Natural killer cell (primary cell): ENCODE data around the gene FNBP1. TPM values are rescaled to one million over a fixed set of nuclear protein-coding genes. Genes with fewer than 3 reads are reported as not detected.
"Not testable (repeated sequence)": the region's sequence is repeated elsewhere in the genome, so short reads cannot be mapped to it uniquely, and the experiment has no call there.

Experiments
- ATAC-seq, 3 donors: fragments of 150-1000 bp in 2 of 3; fragments of 200-7000 bp in 1 of 3; cut with Tn5 transposase; 1 replicate in 1 of 3; 2 replicates in 2 of 3; pipeline ENCODE4 v1.10.0; 2021; ENCODE audit warnings: mild to moderate bottlenecking in 2 of 3, moderate library complexity in 2 of 3
- DNase-seq, 2 donors: peaks; one replicate each; pipeline versions ENCODE4 v3.0.0 to v3.0.0-alpha.2; 2013 to 2021; ENCODE audit warnings: mixed read lengths in 1 of 2
- H3K27ac ChIP-seq: one replicate; pipeline ENCODE4 v1.5.1; 2013; ENCODE audit warnings: mild to moderate bottlenecking, low read length
- H3K27me3 ChIP-seq: one replicate; pipeline ENCODE4 v1.6.1; 2013; ENCODE audit warnings: low read length; ENCODE audit not compliant: control insufficient read depth, insufficient read depth
- H3K36me3 ChIP-seq: one replicate; pipeline ENCODE4 v1.6.1; 2013; ENCODE audit warnings: low read length; ENCODE audit not compliant: control insufficient read depth, insufficient read depth
- H3K4me1 ChIP-seq: one replicate; pipeline ENCODE4 v1.6.1; 2013; ENCODE audit warnings: low read length; ENCODE audit not compliant: control insufficient read depth, insufficient read depth
- H3K4me3 ChIP-seq: one replicate; pipeline ENCODE4 v1.5.1; 2013; ENCODE audit warnings: low read length
- H3K9me3 ChIP-seq: one replicate; pipeline ENCODE4 v1.6.1; 2013; ENCODE audit warnings: low read length; ENCODE audit not compliant: control insufficient read depth, insufficient read depth
- H3K27ac Mint-ChIP-seq, 2 donors: one replicate each; pipeline ENCODE4 v1.8.0; 2022; ENCODE audit warnings: mild to moderate bottlenecking in 2 of 2, mixed read lengths in 2 of 2, moderate library complexity in 1 of 2
- H3K27me3 Mint-ChIP-seq, 2 donors: one replicate each; pipeline ENCODE4 v1.8.0; 2022; ENCODE audit warnings: low read depth in 2 of 2, mixed read lengths in 2 of 2
- H3K36me3 Mint-ChIP-seq: one replicate; pipeline ENCODE4 v1.8.0; 2022; ENCODE audit warnings: mixed read lengths
- H3K4me1 Mint-ChIP-seq, 2 donors: one replicate each; pipeline ENCODE4 v1.8.0; 2022; ENCODE audit warnings: mixed read lengths in 2 of 2
- H3K4me3 Mint-ChIP-seq: one replicate; pipeline ENCODE4 v1.8.0; 2022; ENCODE audit warnings: mild to moderate bottlenecking, moderate library complexity, mixed read lengths
- H3K9me3 Mint-ChIP-seq, 2 donors: one replicate each; pipeline ENCODE4 v1.8.0; 2022; ENCODE audit warnings: mixed read lengths in 2 of 2
- WGBS: methylation state at CpG from one replicate; pipeline ENCODE4 v1.1.7; 2013; ENCODE audit warnings: missing lambda C conversion rate; ENCODE audit not compliant: insufficient coverage; 5-methylcytosine and 5-hydroxymethylcytosine counted together
- intact Hi-C: fragments of 100-400 bp; cut with micrococcal nuclease; formaldehyde crosslinking; loops from one replicate; pipeline ENCODE4 v1.14.2; 2022
- total RNA-seq, 4 donors: library from RNA; stranded (reverse); fragments of 120-200 nt in 1 of 4; gene quantifications; one replicate each; pipeline versions ENCODE4 v1.2.3 to v1.2.4, GENCODE V29; 2013 to 2022
- TF ChIP-seq, protein P1 (sequence below): fragments of 200-600 bp; IDR thresholded peaks from one replicate; pipeline ENCODE4 v1.8.0; 2022; ENCODE audit warnings: antibody characterized with exemption

FNBP1 gene
- total RNA-seq, 3 donors from 2014 or later (not counting 1 experiment from before 2014, with no cell fraction given), result 177 to 209 (median 203) TPM

DNA sequence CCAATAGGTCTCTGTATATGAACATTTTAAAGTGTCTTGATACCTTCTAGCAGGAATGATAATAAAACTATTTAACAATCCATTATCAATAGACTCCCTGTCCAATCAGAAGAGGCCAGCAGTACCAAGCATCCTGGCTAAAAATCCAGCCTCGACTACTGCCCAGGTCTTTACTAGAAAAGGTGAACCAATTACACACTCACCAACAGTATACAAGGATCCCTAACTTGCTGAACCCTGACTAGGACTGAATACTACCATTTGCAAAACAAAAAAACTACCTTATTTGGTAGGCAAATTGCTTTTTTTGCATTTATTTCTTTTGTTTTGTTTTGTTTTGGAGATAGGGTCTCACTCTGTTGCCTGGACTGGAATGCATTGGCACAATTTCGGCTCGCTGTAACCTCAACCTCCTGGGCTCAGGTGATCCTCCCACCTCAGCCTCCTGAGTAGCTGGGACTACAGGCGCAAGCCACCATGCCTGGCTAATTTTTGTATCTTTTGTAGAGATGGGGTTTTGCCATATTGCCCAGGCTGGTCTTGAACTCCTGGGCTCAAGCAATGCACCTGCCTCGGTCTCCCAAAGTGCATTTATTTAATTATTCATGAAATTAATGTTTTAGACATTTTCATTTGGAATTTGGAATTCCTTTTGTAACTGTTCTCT, 27.5 kb downstream of the FNBP1 start:
- no peaks in the 10 kb centered on the region for H3K9me3 Mint-ChIP-seq
- no peaks in the 10 kb centered on the region for H3K27me3 Mint-ChIP-seq
- H3K27me3 ChIP-seq, result no peaks in the 10 kb centered on the region
- ATAC-seq, result no peak
- H3K4me3 Mint-ChIP-seq, result no peak overlapping the region
- peaks cover 22% of the 10 kb centered on the region for H3K4me1 ChIP-seq
- H3K9me3 ChIP-seq, result peaks cover 6% of the 10 kb centered on the region
- intact Hi-C loops, result no loop called here
- WGBS, result 93% methylated on average over 4 of the region's 5 CpGs
- H3K27ac Mint-ChIP-seq, result peak overlapping the region in 1 of 2 donors; percentile 87
- no peak overlapping the region for H3K4me3 ChIP-seq
- TF ChIP-seq, protein P1, sequence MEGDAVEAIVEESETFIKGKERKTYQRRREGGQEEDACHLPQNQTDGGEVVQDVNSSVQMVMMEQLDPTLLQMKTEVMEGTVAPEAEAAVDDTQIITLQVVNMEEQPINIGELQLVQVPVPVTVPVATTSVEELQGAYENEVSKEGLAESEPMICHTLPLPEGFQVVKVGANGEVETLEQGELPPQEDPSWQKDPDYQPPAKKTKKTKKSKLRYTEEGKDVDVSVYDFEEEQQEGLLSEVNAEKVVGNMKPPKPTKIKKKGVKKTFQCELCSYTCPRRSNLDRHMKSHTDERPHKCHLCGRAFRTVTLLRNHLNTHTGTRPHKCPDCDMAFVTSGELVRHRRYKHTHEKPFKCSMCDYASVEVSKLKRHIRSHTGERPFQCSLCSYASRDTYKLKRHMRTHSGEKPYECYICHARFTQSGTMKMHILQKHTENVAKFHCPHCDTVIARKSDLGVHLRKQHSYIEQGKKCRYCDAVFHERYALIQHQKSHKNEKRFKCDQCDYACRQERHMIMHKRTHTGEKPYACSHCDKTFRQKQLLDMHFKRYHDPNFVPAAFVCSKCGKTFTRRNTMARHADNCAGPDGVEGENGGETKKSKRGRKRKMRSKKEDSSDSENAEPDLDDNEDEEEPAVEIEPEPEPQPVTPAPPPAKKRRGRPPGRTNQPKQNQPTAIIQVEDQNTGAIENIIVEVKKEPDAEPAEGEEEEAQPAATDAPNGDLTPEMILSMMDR, result no peak
- H3K36me3 Mint-ChIP-seq, result no peaks in the 10 kb centered on the region
- H3K27ac ChIP-seq, result no peak overlapping the region
- no peak for DNase-seq
- peaks cover 51 to 53% of the 10 kb centered on the region in 2 donors for H3K4me1 Mint-ChIP-seq
- H3K36me3 ChIP-seq, result peaks cover 5% of the 10 kb centered on the region

GRCh38 chr9:130013326-130013725, 29.7 kb downstream of the FNBP1 start:
- H3K27me3 Mint-ChIP-seq, result no peaks in the 10 kb centered on the region
- H3K9me3 Mint-ChIP-seq, result no peaks in the 10 kb centered on the region
- DNase-seq, result no peak
- H3K27ac Mint-ChIP-seq, result peak overlapping the region; percentile 87
- peaks cover 5% of the 10 kb centered on the region for H3K36me3 ChIP-seq
- intact Hi-C loops, result no loop called here
- no peaks in the 10 kb centered on the region for H3K36me3 Mint-ChIP-seq
- H3K4me3 ChIP-seq, result no peak overlapping the region
- H3K4me1 Mint-ChIP-seq, result peaks cover 64 to 69% of the 10 kb centered on the region in 2 donors
- no peak overlapping the region for H3K4me3 Mint-ChIP-seq
- H3K9me3 ChIP-seq, result peaks cover 6% of the 10 kb centered on the region
- no peak for ATAC-seq
- H3K27me3 ChIP-seq, result no peaks in the 10 kb centered on the region
- TF ChIP-seq, protein P1, result no peak
- 46% methylated on average over 2 of the region's 2 CpGs for WGBS
- H3K27ac ChIP-seq, result no peak overlapping the region
- peaks cover 28% of the 10 kb centered on the region for H3K4me1 ChIP-seq

- H3K27ac ChIP-seq, result peak overlapping the region; percentile 89
- H3K4me1 Mint-ChIP-seq, result peaks cover 67 to 68% of the 10 kb centered on the region in 2 donors
- H3K27me3 ChIP-seq, result no peaks in the 10 kb centered on the region
- ATAC-seq, result peak; percentile 54 to 63 (median 60)
- intact Hi-C loops, result no loop called here
- H3K4me3 Mint-ChIP-seq, result peak overlapping the region; percentile 32
- DNase-seq, result peak in 1 of 2 donors; percentile 92
- peaks cover 46% of the 10 kb centered on the region for H3K4me1 ChIP-seq
- no peaks in the 10 kb centered on the region for H3K27me3 Mint-ChIP-seq
- WGBS, result 69% methylated on average over 4 of the region's 5 CpGs
- H3K4me3 ChIP-seq, result no peak overlapping the region
- peak overlapping the region; percentile 84 to 87 for H3K27ac Mint-ChIP-seq
- TF ChIP-seq, protein P1, result no peak
- H3K9me3 ChIP-seq, result no peaks in the 10 kb centered on the region
- no peaks in the 10 kb centered on the region for H3K36me3 Mint-ChIP-seq
- H3K9me3 Mint-ChIP-seq, result no peaks in the 10 kb centered on the region
- H3K36me3 ChIP-seq, result no peaks in the 10 kb centered on the region
Measured at GRCh38 chr9:130010151-130010988, 32.6 kb downstream of the FNBP1 start.

GRCh38 chr9:130009546-130009945, 33.4 kb downstream of the FNBP1 start:
- Mint-ChIP-seq H3K4me1 (peaks cover 68% of the 10 kb centered on the region in 2 donors), H3K27ac (peak overlapping the region; percentile 84 to 87)

More at GRCh38 chr9:130009546-130009945, 33.4 kb downstream of the FNBP1 start:
- H3K27me3 Mint-ChIP-seq, DNase-seq, H3K4me3 Mint-ChIP-seq, H3K36me3 ChIP-seq, H3K4me3 ChIP-seq, H3K9me3 Mint-ChIP-seq, ATAC-seq, H3K36me3 Mint-ChIP-seq, H3K27me3 ChIP-seq, H3K9me3 ChIP-seq, intact Hi-C loops: not testable (repeated sequence)
- H3K4me1 ChIP-seq, result peaks cover 46% of the 10 kb centered on the region
- 92% methylated on average over 8 of the region's 10 CpGs for WGBS
- H3K27ac ChIP-seq, result peak overlapping the region; percentile 89
